IPS-18c (cell line): Measurements from ENCODE around the gene DHDH.
"Not testable (repeated sequence)": the region's sequence is repeated elsewhere in the genome, so short reads cannot be mapped to it uniquely, and the experiment has no call there.

Experiments used
- H3K4me3 ChIP-seq: 2 replicates; pipeline ENCODE4 v1.7.0; 2013; ENCODE audit warnings: low read depth, mild to moderate bottlenecking, low read length, moderate library complexity; ENCODE audit not compliant: insufficient read depth
- H3K9me3 ChIP-seq: one replicate; pipeline ENCODE4 v1.6.1; 2013; ENCODE audit warnings: mild to moderate bottlenecking, low read length, moderate library complexity; ENCODE audit not compliant: control insufficient read depth, insufficient read depth

DHDH gene

GRCh38 chr19:48933382-48933932, at the start of gene DHDH:
DHDH (plus strand) TSS chr19:48933699; CDS start chr19:48933722, 23 bp downstream.
- H3K4me3 ChIP-seq, result peak within 1 kb of the TSS; percentile 60
- H3K9me3 ChIP-seq, result no peaks in the 10 kb centered on the region

DNA sequence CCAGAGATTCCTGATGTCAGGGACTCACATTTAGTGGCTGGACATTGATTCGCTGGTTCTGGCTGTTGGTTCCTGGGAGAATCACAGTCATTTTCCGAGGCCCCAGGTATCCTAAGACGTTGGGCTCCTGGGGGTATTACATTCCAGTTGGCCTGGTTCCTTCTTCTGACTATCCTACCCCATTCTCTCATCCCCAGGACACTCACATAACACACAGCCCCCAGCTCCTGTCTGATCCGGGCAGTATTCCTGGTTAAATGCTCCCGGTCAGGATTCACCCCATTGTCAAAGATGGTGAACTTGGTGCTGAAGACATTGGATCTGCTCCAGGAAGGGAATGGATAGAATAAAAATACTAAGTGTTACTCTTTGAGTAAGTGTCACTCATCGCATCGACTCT, 49.8 kb upstream of the DHDH start:
- no peak overlapping the region for H3K4me3 ChIP-seq
- H3K9me3 ChIP-seq, result no peaks in the 10 kb centered on the region

- H3K4me3 ChIP-seq, result no peak overlapping the region
- no peaks in the 10 kb centered on the region for H3K9me3 ChIP-seq
Measured at GRCh38 chr19:48887861-48888612, 45.5 kb upstream of the DHDH start.

GRCh38 chr19:48889496-48889895, 44.0 kb upstream of the DHDH start:
- H3K9me3 ChIP-seq, H3K4me3 ChIP-seq: not testable (repeated sequence)

GRCh38 chr19:48890551-48890950, 42.9 kb upstream of the DHDH start:
- Histone ChIP-seq H3K4me3 (no peak overlapping the region), H3K9me3 (no peaks in the 10 kb centered on the region)

DNA sequence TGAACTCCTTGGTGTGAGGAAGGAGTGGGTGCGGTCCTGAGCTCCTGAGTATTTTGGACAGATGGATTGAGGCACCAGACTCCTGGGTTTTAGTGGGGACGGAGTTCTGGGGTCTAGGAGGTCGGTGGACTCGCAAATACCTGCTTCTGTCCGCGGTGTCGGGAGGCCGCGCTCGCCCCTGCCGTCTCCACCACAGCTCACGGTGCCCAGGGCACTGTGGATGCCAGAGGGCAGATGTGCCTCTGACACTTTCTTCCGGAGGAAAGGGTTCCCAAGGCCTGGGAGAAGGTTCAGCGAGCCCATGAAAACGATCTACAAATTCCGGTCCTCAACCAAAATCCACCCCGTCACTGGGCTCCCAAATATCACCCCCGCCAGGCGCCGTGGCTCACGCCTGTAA, 38.3 kb upstream of the DHDH start:
- H3K4me3 ChIP-seq, result no peak overlapping the region
- H3K9me3 ChIP-seq, result no peaks in the 10 kb centered on the region

GRCh38 chr19:48896191-48896720, 37.2 kb upstream of the DHDH start:
- H3K4me3 ChIP-seq, result peak overlapping the region; percentile 24; the same call in 1 of the 2 replicates
- no peaks in the 10 kb centered on the region for H3K9me3 ChIP-seq

GRCh38 chr19:48897181-48897580, 36.3 kb upstream of the DHDH start:
- Histone ChIP-seq H3K9me3 (no peaks in the 10 kb centered on the region), H3K4me3 (no peak overlapping the region)

- peak overlapping the region; percentile 96 for H3K4me3 ChIP-seq
- not testable (repeated sequence) for H3K9me3 ChIP-seq
Measured at GRCh38 chr19:48899386-48899749, 34.1 kb upstream of the DHDH start.

DNA sequence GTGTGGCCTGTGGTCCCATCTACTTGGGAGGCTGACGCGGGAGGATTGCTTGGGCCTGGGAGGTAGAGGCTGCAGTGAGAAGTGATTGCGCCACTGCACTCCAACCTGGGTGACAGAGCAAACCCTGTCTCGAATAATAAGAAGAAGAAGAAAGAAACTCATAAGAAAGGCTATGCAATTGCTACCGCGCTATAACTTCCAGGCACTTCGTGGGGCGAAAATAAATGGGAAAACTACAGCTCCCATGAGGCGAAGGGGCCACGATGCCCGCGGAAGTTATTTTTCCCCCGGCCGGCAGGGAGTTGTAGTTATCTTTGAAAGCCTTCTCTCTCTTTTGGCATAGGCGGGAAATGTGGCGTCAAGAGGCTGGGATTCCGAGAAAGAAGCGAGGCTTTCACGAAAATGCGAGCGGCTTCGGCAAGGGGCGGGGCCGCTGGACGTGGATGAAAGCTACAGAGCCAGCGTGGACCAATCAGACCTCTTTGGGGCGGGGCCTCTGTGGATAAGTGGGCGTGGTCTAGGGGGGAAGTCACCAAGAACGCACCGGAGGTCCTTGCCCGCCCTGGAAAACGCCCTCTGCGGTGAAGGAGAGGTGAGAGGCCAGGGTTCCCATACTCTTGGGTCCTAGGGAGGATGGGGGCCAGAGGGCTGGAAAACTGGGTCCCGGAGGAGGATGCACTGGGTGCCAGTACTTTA, 33.6 kb upstream of the DHDH start, which contains the start of gene NUCB1:
Gene NUCB1 (plus strand): TSS at position 532 of the 696 bp plus-strand sequence. CDS start 485 bp downstream, outside the sequence.
- peak within 1 kb of the TSS; percentile 96 for H3K4me3 ChIP-seq
- H3K9me3 ChIP-seq, result no peaks in the 10 kb centered on the region

GRCh38 chr19:48900477-48901406, 32.8 kb upstream of the DHDH start:
- Histone ChIP-seq H3K9me3 (no peaks in the 10 kb centered on the region), H3K4me3 (peak overlapping the region; percentile 96)

DNA sequence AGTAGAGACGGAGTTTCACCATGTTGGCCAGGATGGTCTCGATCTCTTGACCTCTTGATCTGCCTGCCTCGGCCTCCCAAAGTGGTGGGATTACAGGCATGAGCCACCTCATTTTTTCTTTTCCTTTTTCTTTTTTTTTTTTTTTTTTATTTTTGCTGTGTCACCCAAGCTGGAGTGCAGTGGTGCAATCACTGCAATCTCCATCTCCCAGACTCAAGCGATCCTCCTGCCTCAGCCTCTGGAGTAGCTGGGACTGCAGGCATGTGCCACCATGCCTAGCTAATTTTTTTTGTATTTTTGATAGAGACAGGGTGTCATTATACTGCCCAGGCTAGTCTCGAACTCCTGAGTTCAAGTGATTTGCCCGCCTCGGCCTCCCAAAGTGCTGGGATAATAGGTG, 31.2 kb upstream of the DHDH start:
- not testable (repeated sequence) for H3K4me3 ChIP-seq, H3K9me3 ChIP-seq

DNA sequence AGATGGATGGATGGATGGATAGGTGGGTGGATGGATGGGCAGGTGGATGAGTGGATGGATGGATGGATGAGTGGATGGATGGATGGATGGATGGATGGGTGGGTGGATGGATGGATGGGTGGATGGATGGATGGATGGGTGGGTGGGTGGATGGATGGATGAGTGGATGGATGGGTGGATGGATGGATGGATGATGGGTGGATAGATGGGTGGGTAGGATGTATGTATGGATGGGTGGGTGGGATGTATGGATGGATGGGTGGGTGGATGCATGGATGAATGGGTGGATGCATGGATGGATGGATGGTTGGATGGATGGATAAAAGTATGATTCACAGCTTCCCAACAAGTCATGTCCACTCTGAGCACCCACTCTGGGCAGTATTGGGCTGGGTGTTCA, 29.7 kb upstream of the DHDH start:
- H3K4me3 ChIP-seq, H3K9me3 ChIP-seq: not testable (repeated sequence)

DNA sequence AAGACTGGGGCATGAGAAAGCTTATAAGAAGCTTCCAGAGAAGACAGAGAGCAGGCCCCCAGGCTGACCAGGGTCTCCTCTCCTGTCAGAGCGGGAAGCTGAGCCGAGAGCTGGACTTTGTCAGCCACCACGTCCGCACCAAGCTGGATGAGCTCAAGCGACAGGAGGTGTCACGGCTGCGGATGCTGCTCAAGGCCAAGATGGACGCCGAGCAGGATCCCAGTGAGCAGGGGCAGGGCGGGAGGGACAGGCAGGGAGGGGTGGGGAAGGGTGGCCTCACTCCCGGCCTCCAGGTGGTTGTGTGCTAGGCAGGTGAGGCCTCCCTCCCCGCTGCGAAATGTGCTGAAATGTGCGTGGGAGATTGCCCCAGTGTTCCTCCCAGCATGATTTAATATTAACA, 27.8 kb upstream of the DHDH start:
- Histone ChIP-seq H3K9me3 (no peaks in the 10 kb centered on the region), H3K4me3 (no peak overlapping the region)

- Histone ChIP-seq H3K4me3 (no peak overlapping the region), H3K9me3 (no peaks in the 10 kb centered on the region)
Measured at GRCh38 chr19:48906324-48906723, 27.2 kb upstream of the DHDH start.

GRCh38 chr19:48907671-48908070, 25.8 kb upstream of the DHDH start:
- Histone ChIP-seq H3K9me3 (no peaks in the 10 kb centered on the region), H3K4me3 (no peak overlapping the region)

- not testable (repeated sequence) for H3K4me3 ChIP-seq, H3K9me3 ChIP-seq
Measured at GRCh38 chr19:48909424-48910077, 23.9 kb upstream of the DHDH start.
